HEK293 (cell line): ENCODE data around the gene MSI2.

Source experiments
- CTCF ChIA-PET: fragments of 350-600 bp; formaldehyde crosslinking; extraction: SDS; loops from one replicate; lab custom pipeline; 2021; ENCODE audit warnings: antibody characterized with exemption; lab: Yijun Ruan, JAX
- POLR2A ChIA-PET: fragments of 300-600 bp; formaldehyde crosslinking; extraction: SDS; loops from one replicate; lab custom pipeline; 2020; ENCODE audit warnings: antibody characterized with exemption, inconsistent platforms; lab: Yijun Ruan, JAX
- H3K27ac ChIP-seq: fragments of 200-500 bp; sonication (Bioruptor generic); 2 replicates; pipeline ENCODE4 v1.5.1; 2014; ENCODE audit warnings: low read depth, low read length, control low read depth, inconsistent platforms; ENCODE audit errors: extremely low read depth
- H3K36me3 ChIP-seq, 2 experiments: fragments of 200-500 bp in 1 of 2; sonication (Bioruptor generic) in 1 of 2; 1 replicate in 1 of 2; 2 replicates in 1 of 2; pipeline ENCODE4 v1.5.1; 2014 to 2017; ENCODE audit warnings: inconsistent platforms in 2 of 2, low read length in 2 of 2; ENCODE audit not compliant: control insufficient read depth in 2 of 2, insufficient read depth in 1 of 2
- H3K4me1 ChIP-seq: fragments of 200-500 bp; sonication (Bioruptor generic); 2 replicates; pipeline ENCODE4 v1.5.1; 2014; ENCODE audit warnings: mild to moderate bottlenecking, low read length, inconsistent platforms; ENCODE audit not compliant: control insufficient read depth, insufficient read depth
- H3K4me3 ChIP-seq: 2 replicates; pipeline ENCODE4 v1.5.1; 2011; ENCODE audit warnings: low read depth, mild to moderate bottlenecking, control low read depth, low read length, moderate library complexity
- H3K9me3 ChIP-seq: fragments of 200-500 bp; sonication (Bioruptor generic); 2 replicates; pipeline ENCODE4 v1.5.1; 2014; ENCODE audit warnings: low read depth, low read length, inconsistent platforms; ENCODE audit not compliant: control insufficient read depth, insufficient read depth
- EGR2 ChIP-seq: fragments of 450-650 bp; formaldehyde crosslinking; IDR thresholded peaks from 2 replicates; pipeline ENCODE4 v1.5.1; 2016; ENCODE audit warnings: low read depth, missing biosample characterization, missing genetic modification characterization
- GLIS1 ChIP-seq: fragments of 450-650 bp; formaldehyde crosslinking; IDR thresholded peaks from 2 replicates; pipeline ENCODE4 v1.5.1; 2016; ENCODE audit warnings: missing biosample characterization, missing genetic modification characterization
- HOXC10 ChIP-seq: sonication (generic); formaldehyde crosslinking; IDR thresholded peaks from 2 replicates; pipeline ENCODE4 v1.8.1; 2023; ENCODE audit warnings: mild to moderate bottlenecking, missing genetic modification reagents
- KLF10 ChIP-seq: fragments of 450-650 bp; IDR thresholded peaks from 2 replicates; pipeline ENCODE4 v1.5.1; 2018; ENCODE audit warnings: missing biosample characterization, mild to moderate bottlenecking, missing genetic modification characterization
- MYNN ChIP-seq: fragments of 450-650 bp; formaldehyde crosslinking; IDR thresholded peaks from 2 replicates; pipeline ENCODE4 v1.5.1; 2016; ENCODE audit warnings: missing biosample characterization, missing genetic modification characterization, borderline replicate concordance
- WT1 ChIP-seq: fragments of 450-650 bp; formaldehyde crosslinking; IDR thresholded peaks from 2 replicates; pipeline ENCODE4 v1.5.1; 2016; ENCODE audit warnings: missing biosample characterization, missing genetic modification characterization
- ZBTB21 ChIP-seq: fragments of 450-650 bp; formaldehyde crosslinking; IDR thresholded peaks from 2 replicates; pipeline ENCODE4 v1.5.1; 2017; ENCODE audit warnings: missing biosample characterization, missing genetic modification characterization
- ZBTB48 ChIP-seq: fragments of 450-650 bp; formaldehyde crosslinking; IDR thresholded peaks from 2 replicates; pipeline ENCODE4 v1.5.1; 2016; ENCODE audit warnings: missing biosample characterization, missing genetic modification characterization
- ZNF155 ChIP-seq: fragments of 450-650 bp; formaldehyde crosslinking; IDR thresholded peaks from 2 replicates; pipeline ENCODE4 v1.5.1; 2016; ENCODE audit warnings: missing biosample characterization, missing genetic modification characterization
- ZNF202 ChIP-seq: fragments of 450-650 bp; formaldehyde crosslinking; IDR thresholded peaks from 2 replicates; pipeline ENCODE4 v1.5.1; 2016; ENCODE audit warnings: missing biosample characterization, missing genetic modification characterization, borderline replicate concordance
- ZNF473 ChIP-seq: fragments of 450-650 bp; formaldehyde crosslinking; IDR thresholded peaks from 2 replicates; pipeline ENCODE4 v1.5.1; 2017; ENCODE audit warnings: missing biosample characterization, missing genetic modification characterization
- ZNF501 ChIP-seq: fragments of 450-650 bp; formaldehyde crosslinking; IDR thresholded peaks from 2 replicates; pipeline ENCODE4 v1.5.1; 2016; ENCODE audit warnings: missing biosample characterization, missing genetic modification characterization
- ZNF530 ChIP-seq: fragments of 450-650 bp; formaldehyde crosslinking; IDR thresholded peaks from 2 replicates; pipeline ENCODE4 v1.5.1; 2016; ENCODE audit warnings: low read depth, missing biosample characterization, missing genetic modification characterization
- ZNF571 ChIP-seq: fragments of 450-650 bp; formaldehyde crosslinking; IDR thresholded peaks from 2 replicates; pipeline ENCODE4 v1.5.0; 2017; ENCODE audit warnings: missing biosample characterization, missing genetic modification characterization
- ZNF585B ChIP-seq: fragments of 450-650 bp; formaldehyde crosslinking; IDR thresholded peaks from 2 replicates; pipeline ENCODE4 v1.5.1; 2016; ENCODE audit warnings: missing biosample characterization, missing genetic modification characterization
- ZNF629 ChIP-seq: fragments of 450-650 bp; formaldehyde crosslinking; IDR thresholded peaks from 2 replicates; pipeline ENCODE4 v1.5.1; 2017; ENCODE audit warnings: missing biosample characterization, missing genetic modification characterization
- ZNF670 ChIP-seq: fragments of 450-650 bp; formaldehyde crosslinking; IDR thresholded peaks from 2 replicates; pipeline ENCODE4 v1.5.1; 2016; ENCODE audit warnings: missing biosample characterization, missing genetic modification characterization, low read depth
- ZNF76 ChIP-seq: fragments of 450-650 bp; formaldehyde crosslinking; IDR thresholded peaks from 2 replicates; pipeline ENCODE4; 2016; ENCODE audit warnings: low read depth, missing biosample characterization, missing genetic modification characterization, borderline replicate concordance
- ZNF837 ChIP-seq: fragments of 450-650 bp; formaldehyde crosslinking; IDR thresholded peaks from 2 replicates; pipeline ENCODE4 v1.5.1; 2016; ENCODE audit warnings: missing biosample characterization, missing genetic modification characterization
- TF ChIP-seq, protein P1 (sequence below): fragments of 450-650 bp; formaldehyde crosslinking; IDR thresholded peaks from 2 replicates; pipeline ENCODE4 v1.5.1; 2016; ENCODE audit warnings: missing biosample characterization, missing genetic modification characterization
- TF ChIP-seq, protein P2 (sequence below): fragments of 450-650 bp; formaldehyde crosslinking; IDR thresholded peaks from 2 replicates; pipeline ENCODE4 v1.5.1; 2016; ENCODE audit warnings: missing biosample characterization, missing genetic modification characterization
- TF ChIP-seq, protein P3 (sequence below): fragments of 450-650 bp; formaldehyde crosslinking; IDR thresholded peaks from 2 replicates; pipeline ENCODE4 v1.5.1; 2017; ENCODE audit warnings: missing biosample characterization, missing genetic modification characterization
- TF ChIP-seq, protein P4 (sequence below): fragments of 450-650 bp; formaldehyde crosslinking; optimal IDR thresholded peaks from 2 replicates; pipeline ENCODE3; 2016; ENCODE audit warnings: missing biosample characterization, mild to moderate bottlenecking, missing genetic modification characterization
- TF ChIP-seq, protein P5 (sequence below): fragments of 450-650 bp; formaldehyde crosslinking; IDR thresholded peaks from 2 replicates; pipeline ENCODE4 v1.5.1; 2016; ENCODE audit warnings: missing biosample characterization, missing genetic modification characterization
- TF ChIP-seq, protein P6 (sequence below): fragments of 450-650 bp; formaldehyde crosslinking; IDR thresholded peaks from 2 replicates; pipeline ENCODE4 v1.5.1; 2016; ENCODE audit warnings: missing biosample characterization, missing genetic modification characterization
- TF ChIP-seq, protein P7 (sequence below): fragments of 450-650 bp; formaldehyde crosslinking; IDR thresholded peaks from 2 replicates; pipeline ENCODE4 v1.5.1; 2016; ENCODE audit warnings: missing biosample characterization, missing genetic modification characterization, borderline replicate concordance
- TF ChIP-seq, protein P8 (sequence below): fragments of 450-650 bp; IDR thresholded peaks from 2 replicates; pipeline ENCODE4 v1.5.1; 2018; ENCODE audit warnings: missing biosample characterization, missing genetic modification characterization

MSI2 gene

DNA sequence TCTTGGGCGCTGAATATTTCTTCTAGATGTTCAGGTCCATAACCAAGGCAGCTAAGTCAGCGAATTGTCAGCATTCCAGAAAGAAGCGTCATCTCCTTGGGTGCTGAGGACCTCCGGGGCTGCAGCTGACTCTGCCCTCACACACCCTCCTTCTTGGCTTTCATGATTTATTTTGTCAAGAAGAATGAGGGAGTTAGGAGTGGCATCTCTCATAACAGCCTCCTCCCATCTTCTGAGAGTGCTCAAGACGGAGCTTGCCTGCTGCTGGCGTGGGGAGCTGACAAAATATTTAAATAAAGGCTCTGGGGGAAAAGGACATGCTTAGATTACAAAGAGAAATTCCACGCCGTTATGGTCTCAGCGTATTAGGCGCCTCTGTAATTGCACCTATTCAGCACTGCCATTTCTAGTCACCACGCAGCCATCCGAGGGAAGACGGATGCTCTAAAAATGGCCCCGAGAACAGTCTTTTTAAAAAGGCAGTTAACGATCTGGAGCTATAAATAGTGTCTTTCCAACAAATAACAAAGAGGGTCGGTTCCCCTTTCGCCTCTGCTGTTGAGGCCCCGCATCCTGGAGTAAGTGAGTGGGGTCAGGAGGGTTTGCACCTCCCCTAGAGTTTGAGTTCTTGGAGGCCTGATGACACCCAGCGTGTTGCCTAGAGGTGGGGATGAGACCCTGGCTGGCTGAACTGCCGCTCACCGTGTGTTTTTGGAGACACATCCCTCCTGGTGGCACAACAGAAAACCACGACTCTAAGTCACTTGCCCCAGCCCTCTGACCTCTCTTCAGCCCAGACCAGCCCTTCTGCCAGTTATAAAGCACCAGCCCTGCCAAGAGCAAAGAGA is 301.7 kb downstream of the MSI2 start:
- Histone ChIP-seq H3K36me3 (no peaks in the 10 kb centered on the region), H3K27ac (no peak overlapping the region), H3K9me3 (no peaks in the 10 kb centered on the region), H3K4me1 (peaks cover 34% of the 10 kb centered on the region), H3K4me3 (no peak overlapping the region)
- ChIA-PET POLR2A (no interaction called here), CTCF (interaction anchor here (0.6 to 1.4 kb wide), 4 partner anchors 40 to 315 kb away, joined by 3 to 7 read pairs (median 5); no protein-coding TSS in a partner anchor)
- TF ChIP-seq HOXC10 (CRISPR knock-in tag): no peak
- TF ChIP-seq ZNF155 (tag by site-specific recombination): no peak
- TF ChIP-seq, protein P1, sequence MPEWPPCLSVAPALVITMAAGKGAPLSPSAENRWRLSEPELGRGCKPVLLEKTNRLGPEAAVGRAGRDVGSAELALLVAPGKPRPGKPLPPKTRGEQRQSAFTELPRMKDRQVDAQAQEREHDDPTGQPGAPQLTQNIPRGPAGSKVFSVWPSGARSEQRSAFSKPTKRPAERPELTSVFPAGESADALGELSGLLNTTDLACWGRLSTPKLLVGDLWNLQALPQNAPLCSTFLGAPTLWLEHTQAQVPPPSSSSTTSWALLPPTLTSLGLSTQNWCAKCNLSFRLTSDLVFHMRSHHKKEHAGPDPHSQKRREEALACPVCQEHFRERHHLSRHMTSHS (tag by site-specific recombination): no peak
- peak; percentile 63 for TF ChIP-seq WT1 (tag by site-specific recombination)
- TF ChIP-seq, protein P2, sequence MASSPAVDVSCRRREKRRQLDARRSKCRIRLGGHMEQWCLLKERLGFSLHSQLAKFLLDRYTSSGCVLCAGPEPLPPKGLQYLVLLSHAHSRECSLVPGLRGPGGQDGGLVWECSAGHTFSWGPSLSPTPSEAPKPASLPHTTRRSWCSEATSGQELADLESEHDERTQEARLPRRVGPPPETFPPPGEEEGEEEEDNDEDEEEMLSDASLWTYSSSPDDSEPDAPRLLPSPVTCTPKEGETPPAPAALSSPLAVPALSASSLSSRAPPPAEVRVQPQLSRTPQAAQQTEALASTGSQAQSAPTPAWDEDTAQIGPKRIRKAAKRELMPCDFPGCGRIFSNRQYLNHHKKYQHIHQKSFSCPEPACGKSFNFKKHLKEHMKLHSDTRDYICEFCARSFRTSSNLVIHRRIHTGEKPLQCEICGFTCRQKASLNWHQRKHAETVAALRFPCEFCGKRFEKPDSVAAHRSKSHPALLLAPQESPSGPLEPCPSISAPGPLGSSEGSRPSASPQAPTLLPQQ: no peak
- TF ChIP-seq ZNF670 (tag by site-specific recombination): no peak
- TF ChIP-seq, protein P3, sequence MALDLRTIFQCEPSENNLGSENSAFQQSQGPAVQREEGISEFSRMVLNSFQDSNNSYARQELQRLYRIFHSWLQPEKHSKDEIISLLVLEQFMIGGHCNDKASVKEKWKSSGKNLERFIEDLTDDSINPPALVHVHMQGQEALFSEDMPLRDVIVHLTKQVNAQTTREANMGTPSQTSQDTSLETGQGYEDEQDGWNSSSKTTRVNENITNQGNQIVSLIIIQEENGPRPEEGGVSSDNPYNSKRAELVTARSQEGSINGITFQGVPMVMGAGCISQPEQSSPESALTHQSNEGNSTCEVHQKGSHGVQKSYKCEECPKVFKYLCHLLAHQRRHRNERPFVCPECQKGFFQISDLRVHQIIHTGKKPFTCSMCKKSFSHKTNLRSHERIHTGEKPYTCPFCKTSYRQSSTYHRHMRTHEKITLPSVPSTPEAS (tag by site-specific recombination): no peak
- no peak for TF ChIP-seq ZNF501 (tag by site-specific recombination)
- TF ChIP-seq, protein P4, sequence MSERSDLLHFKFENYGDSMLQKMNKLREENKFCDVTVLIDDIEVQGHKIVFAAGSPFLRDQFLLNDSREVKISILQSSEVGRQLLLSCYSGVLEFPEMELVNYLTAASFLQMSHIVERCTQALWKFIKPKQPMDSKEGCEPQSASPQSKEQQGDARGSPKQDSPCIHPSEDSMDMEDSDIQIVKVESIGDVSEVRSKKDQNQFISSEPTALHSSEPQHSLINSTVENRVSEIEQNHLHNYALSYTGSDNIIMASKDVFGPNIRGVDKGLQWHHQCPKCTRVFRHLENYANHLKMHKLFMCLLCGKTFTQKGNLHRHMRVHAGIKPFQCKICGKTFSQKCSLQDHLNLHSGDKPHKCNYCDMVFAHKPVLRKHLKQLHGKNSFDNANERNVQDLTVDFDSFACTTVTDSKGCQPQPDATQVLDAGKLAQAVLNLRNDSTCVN: no peak
- no peak for TF ChIP-seq ZBTB21 (tag by site-specific recombination)
- TF ChIP-seq GLIS1 (tag by site-specific recombination): 0 out of 2 replicates have a peak, but pooled peaks have one; percentile 5
- TF ChIP-seq KLF10 (tag by site-specific recombination): peak; percentile 52; the same call in 1 of the 2 replicates
- TF ChIP-seq, protein P5, sequence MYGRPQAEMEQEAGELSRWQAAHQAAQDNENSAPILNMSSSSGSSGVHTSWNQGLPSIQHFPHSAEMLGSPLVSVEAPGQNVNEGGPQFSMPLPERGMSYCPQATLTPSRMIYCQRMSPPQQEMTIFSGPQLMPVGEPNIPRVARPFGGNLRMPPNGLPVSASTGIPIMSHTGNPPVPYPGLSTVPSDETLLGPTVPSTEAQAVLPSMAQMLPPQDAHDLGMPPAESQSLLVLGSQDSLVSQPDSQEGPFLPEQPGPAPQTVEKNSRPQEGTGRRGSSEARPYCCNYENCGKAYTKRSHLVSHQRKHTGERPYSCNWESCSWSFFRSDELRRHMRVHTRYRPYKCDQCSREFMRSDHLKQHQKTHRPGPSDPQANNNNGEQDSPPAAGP (tag by site-specific recombination): peak; percentile 30; the same call in 1 of the 2 replicates
- TF ChIP-seq ZNF571 (tag by site-specific recombination): no peak
- no peak for TF ChIP-seq ZNF473 (tag by site-specific recombination)
- TF ChIP-seq, protein P6, sequence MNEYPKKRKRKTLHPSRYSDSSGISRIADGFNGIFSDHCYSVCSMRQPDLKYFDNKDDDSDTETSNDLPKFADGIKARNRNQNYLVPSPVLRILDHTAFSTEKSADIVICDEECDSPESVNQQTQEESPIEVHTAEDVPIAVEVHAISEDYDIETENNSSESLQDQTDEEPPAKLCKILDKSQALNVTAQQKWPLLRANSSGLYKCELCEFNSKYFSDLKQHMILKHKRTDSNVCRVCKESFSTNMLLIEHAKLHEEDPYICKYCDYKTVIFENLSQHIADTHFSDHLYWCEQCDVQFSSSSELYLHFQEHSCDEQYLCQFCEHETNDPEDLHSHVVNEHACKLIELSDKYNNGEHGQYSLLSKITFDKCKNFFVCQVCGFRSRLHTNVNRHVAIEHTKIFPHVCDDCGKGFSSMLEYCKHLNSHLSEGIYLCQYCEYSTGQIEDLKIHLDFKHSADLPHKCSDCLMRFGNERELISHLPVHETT (tag by site-specific recombination): no peak
- no peak for TF ChIP-seq ZBTB48
- no peak for TF ChIP-seq ZNF837 (tag by site-specific recombination)
- no peak for TF ChIP-seq ZNF585B
- TF ChIP-seq MYNN: no peak
- TF ChIP-seq, protein P7, sequence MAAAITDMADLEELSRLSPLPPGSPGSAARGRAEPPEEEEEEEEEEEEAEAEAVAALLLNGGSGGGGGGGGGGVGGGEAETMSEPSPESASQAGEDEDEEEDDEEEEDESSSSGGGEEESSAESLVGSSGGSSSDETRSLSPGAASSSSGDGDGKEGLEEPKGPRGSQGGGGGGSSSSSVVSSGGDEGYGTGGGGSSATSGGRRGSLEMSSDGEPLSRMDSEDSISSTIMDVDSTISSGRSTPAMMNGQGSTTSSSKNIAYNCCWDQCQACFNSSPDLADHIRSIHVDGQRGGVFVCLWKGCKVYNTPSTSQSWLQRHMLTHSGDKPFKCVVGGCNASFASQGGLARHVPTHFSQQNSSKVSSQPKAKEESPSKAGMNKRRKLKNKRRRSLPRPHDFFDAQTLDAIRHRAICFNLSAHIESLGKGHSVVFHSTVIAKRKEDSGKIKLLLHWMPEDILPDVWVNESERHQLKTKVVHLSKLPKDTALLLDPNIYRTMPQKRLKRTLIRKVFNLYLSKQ: no peak
- no peak for TF ChIP-seq ZNF76 (tag by site-specific recombination)
- TF ChIP-seq ZNF629 (tag by site-specific recombination): 0 out of 2 replicates have a peak, but pooled peaks have one; percentile 22
- no peak for TF ChIP-seq ZNF530 (tag by site-specific recombination)
- no peak for TF ChIP-seq ZNF202
- TF ChIP-seq, protein P8, sequence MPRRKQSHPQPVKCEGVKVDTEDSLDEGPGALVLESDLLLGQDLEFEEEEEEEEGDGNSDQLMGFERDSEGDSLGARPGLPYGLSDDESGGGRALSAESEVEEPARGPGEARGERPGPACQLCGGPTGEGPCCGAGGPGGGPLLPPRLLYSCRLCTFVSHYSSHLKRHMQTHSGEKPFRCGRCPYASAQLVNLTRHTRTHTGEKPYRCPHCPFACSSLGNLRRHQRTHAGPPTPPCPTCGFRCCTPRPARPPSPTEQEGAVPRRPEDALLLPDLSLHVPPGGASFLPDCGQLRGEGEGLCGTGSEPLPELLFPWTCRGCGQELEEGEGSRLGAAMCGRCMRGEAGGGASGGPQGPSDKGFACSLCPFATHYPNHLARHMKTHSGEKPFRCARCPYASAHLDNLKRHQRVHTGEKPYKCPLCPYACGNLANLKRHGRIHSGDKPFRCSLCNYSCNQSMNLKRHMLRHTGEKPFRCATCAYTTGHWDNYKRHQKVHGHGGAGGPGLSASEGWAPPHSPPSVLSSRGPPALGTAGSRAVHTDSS (tag by site-specific recombination): no peak
- no peak for TF ChIP-seq EGR2 (tag by site-specific recombination)
